ENCODE data around the gene ALPP. TPM values are rescaled to one million over a fixed set of nuclear protein-coding genes. Genes with fewer than 3 reads are reported as not detected.
"Not testable (repeated sequence)": the region's sequence is repeated elsewhere in the genome, so short reads cannot be mapped to it uniquely, and the experiment has no call there.

The ALPP gene
- total and polyA plus RNA-seq, 2 donors (not counting 1 experiment from before 2014, with no cell fraction given): not detected

DNA sequence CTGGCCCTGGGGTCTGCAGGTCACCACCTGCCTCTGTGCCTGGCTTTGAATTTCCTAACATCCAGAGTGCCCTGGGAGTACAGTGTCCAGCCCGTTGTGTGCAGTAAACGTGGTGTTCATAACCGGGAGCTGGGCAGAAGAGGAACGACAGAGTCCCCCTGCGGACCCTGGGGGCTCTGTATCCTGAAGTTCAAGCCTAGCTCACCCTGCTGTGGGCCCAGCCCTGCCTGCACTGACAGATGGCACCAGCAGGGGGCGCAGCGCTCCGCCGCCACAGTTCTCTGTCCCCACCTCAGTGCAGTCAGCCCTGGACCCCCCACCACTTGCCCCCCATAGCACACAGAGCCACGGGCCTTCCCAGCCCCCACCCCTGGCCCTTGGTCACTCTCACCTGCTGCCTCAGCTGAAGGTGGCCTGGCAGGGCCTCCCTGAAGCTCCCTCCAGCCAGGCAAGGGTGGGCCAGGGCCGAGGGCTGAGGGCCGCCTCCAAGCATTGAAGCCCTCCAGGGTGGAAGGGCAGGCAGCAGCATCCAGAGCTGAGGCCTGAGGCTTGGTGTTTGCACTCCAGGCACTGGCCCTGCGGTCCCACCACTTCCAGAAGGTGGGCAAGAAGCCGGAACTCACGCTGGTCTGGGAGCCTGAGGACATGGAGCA, 43.2 kb upstream of the ALPP start:
- H2AFZ ChIP-seq (ENCODE audit: insufficient read depth, low read depth, low read length, poor library complexity, severe bottlenecking); H3K9me3 Mint-ChIP-seq (ENCODE audit: insufficient read depth); DNase-seq; intact Hi-C loops (cut with micrococcal nuclease); H4K20me1 ChIP-seq (ENCODE audit: control insufficient read depth, insufficient read depth, low read length, poor library complexity, severe bottlenecking); H3K79me2 ChIP-seq (ENCODE audit: control insufficient read depth, insufficient read depth, low read length); H3K9ac ChIP-seq (ENCODE audit: low read length); H3K27me3 Mint-ChIP-seq; H3K4me1 Mint-ChIP-seq; H3K36me3 ChIP-seq (replicated peaks in 1 of 2; ENCODE audit: control extremely low read depth in 1 of 2, control insufficient read depth in 1 of 2, extremely low read depth in 1 of 2, insufficient read depth in 2 of 2, low read length in 1 of 2); H3K4me3 ChIP-seq (ENCODE audit: control extremely low read depth in 1 of 5, extremely low read depth in 1 of 5, insufficient read depth in 1 of 5, low read depth in 2 of 5, low read length in 4 of 5); H3K27me3 ChIP-seq (replicated peaks in 1 of 4; ENCODE audit: control extremely low read depth in 1 of 4, control insufficient read depth in 3 of 4, insufficient read depth in 4 of 4, low read length in 3 of 4); H3K9me3 ChIP-seq (ENCODE audit: control extremely low read depth in 1 of 3, control insufficient read depth in 2 of 3, insufficient read depth in 1 of 3, low read length in 2 of 3); H3K27ac Mint-ChIP-seq; H3K4me1 ChIP-seq (ENCODE audit: control insufficient read depth in 2 of 2, insufficient read depth in 2 of 2, low read length in 2 of 2); H3K4me3 Mint-ChIP-seq; H3K4me2 ChIP-seq (replicated peaks; ENCODE audit: low read depth, low read length, poor library complexity, severe bottlenecking); CTCF ChIA-PET; H3K27ac ChIP-seq (ENCODE audit: low read length in 2 of 2): not testable (repeated sequence)
- peak; percentile 39 for ATAC-seq (ENCODE audit: low read depth)
- 67% methylated on average over 12 of the region's 15 CpGs for WGBS (ENCODE audit: insufficient coverage)
- POLR2A ChIA-PET: interaction anchor here (0.5 kb wide), 1 partner anchor 471 kb away, joined by 3 read pairs; no protein-coding TSS in a partner anchor
- TF ChIP-seq, protein P1, sequence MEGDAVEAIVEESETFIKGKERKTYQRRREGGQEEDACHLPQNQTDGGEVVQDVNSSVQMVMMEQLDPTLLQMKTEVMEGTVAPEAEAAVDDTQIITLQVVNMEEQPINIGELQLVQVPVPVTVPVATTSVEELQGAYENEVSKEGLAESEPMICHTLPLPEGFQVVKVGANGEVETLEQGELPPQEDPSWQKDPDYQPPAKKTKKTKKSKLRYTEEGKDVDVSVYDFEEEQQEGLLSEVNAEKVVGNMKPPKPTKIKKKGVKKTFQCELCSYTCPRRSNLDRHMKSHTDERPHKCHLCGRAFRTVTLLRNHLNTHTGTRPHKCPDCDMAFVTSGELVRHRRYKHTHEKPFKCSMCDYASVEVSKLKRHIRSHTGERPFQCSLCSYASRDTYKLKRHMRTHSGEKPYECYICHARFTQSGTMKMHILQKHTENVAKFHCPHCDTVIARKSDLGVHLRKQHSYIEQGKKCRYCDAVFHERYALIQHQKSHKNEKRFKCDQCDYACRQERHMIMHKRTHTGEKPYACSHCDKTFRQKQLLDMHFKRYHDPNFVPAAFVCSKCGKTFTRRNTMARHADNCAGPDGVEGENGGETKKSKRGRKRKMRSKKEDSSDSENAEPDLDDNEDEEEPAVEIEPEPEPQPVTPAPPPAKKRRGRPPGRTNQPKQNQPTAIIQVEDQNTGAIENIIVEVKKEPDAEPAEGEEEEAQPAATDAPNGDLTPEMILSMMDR (IDR thresholded peaks at IDR 0.05): peak; percentile 55

DNA sequence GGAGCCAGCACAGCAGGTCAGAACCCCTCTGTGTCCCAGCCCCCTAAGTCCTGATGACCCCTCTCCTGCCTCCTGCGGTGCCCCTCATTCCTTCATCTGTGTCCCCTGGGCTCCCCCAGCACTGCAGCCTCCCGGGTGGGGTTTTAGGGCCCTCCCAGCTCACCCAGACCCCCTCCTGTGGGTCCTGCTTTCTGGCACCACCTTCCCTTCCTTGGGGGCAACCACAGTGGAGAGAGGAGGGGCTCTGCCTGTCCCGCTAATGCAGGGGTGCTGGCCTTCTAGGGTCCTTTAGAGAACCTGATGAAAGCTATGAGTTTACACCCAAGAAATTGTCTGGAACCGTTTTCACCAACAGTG, 42.7 kb upstream of the ALPP start:
- Histone ChIP-seq H3K4me1 (ENCODE audit: control insufficient read depth in 2 of 2, insufficient read depth in 2 of 2, low read length in 2 of 2) (no peaks in the 10 kb centered on the region), H3K9ac (ENCODE audit: low read length) (no peak overlapping the region), H3K4me2 (replicated peaks; ENCODE audit: low read depth, low read length, poor library complexity, severe bottlenecking) (no peak overlapping the region), H3K36me3 (replicated peaks in 1 of 2; ENCODE audit: control extremely low read depth in 1 of 2, control insufficient read depth in 1 of 2, extremely low read depth in 1 of 2, insufficient read depth in 2 of 2, low read length in 1 of 2) (peaks cover 0 to 2% of the 10 kb centered on the region in 2 experiments), H4K20me1 (ENCODE audit: control insufficient read depth, insufficient read depth, low read length, poor library complexity, severe bottlenecking) (no peaks in the 10 kb centered on the region), H3K9me3 (ENCODE audit: control extremely low read depth in 1 of 3, control insufficient read depth in 2 of 3, insufficient read depth in 1 of 3, low read length in 2 of 3) (no peaks in the 10 kb centered on the region), H2AFZ (ENCODE audit: insufficient read depth, low read depth, low read length, poor library complexity, severe bottlenecking) (no peak overlapping the region), H3K27ac (ENCODE audit: low read length in 2 of 2) (no peak overlapping the region), H3K27me3 (replicated peaks in 1 of 4; ENCODE audit: control extremely low read depth in 1 of 4, control insufficient read depth in 3 of 4, insufficient read depth in 4 of 4, low read length in 3 of 4) (no peaks in the 10 kb centered on the region), H3K79me2 (ENCODE audit: control insufficient read depth, insufficient read depth, low read length) (no peaks in the 10 kb centered on the region), H3K4me3 (ENCODE audit: control extremely low read depth in 1 of 5, extremely low read depth in 1 of 5, insufficient read depth in 1 of 5, low read depth in 2 of 5, low read length in 4 of 5) (no peak overlapping the region)
- Mint-ChIP-seq H3K27ac (no peak overlapping the region), H3K27me3 (no peaks in the 10 kb centered on the region), H3K4me1 (no peaks in the 10 kb centered on the region), H3K9me3 (ENCODE audit: insufficient read depth) (no peaks in the 10 kb centered on the region), H3K4me3 (no peak overlapping the region)
- WGBS (ENCODE audit: insufficient coverage): 91% methylated on average over 2 of the region's 4 CpGs
- ChIA-PET POLR2A (no interaction called here), CTCF (interaction anchor here (1.3 kb wide), 1 partner anchor 9 kb away, joined by 4 read pairs; no protein-coding TSS in a partner anchor)
- intact Hi-C loops (cut with micrococcal nuclease): no loop called here
- DNase-seq (no peak), ATAC-seq (ENCODE audit: low read depth) (no peak)
- TF ChIP-seq, protein P1 (IDR thresholded peaks at IDR 0.05): no peak
- no peak for TF ChIP-seq EZH2 (IDR thresholded peaks at IDR 0.05; ENCODE audit: borderline replicate concordance, insufficient read depth, low read depth, low read length, poor library complexity, severe bottlenecking)
